Natural killer cell (primary cell): ENCODE data around the gene TFAP2D. TPM values are rescaled to one million over a fixed set of nuclear protein-coding genes. Genes with fewer than 3 reads are reported as not detected.

Experiments
- ATAC-seq, 3 donors: fragments of 150-1000 bp in 2 of 3; fragments of 200-7000 bp in 1 of 3; cut with Tn5 transposase; 1 replicate in 1 of 3; 2 replicates in 2 of 3; pipeline ENCODE4 v1.10.0; 2021; ENCODE audit warnings: mild to moderate bottlenecking in 2 of 3, moderate library complexity in 2 of 3
- DNase-seq, 2 donors: peaks; one replicate each; pipeline versions ENCODE4 v3.0.0 to v3.0.0-alpha.2; 2013 to 2021; ENCODE audit warnings: mixed read lengths in 1 of 2
- H3K27ac ChIP-seq: one replicate; pipeline ENCODE4 v1.5.1; 2013; ENCODE audit warnings: mild to moderate bottlenecking, low read length
- H3K27me3 ChIP-seq: one replicate; pipeline ENCODE4 v1.6.1; 2013; ENCODE audit warnings: low read length; ENCODE audit not compliant: control insufficient read depth, insufficient read depth
- H3K36me3 ChIP-seq: one replicate; pipeline ENCODE4 v1.6.1; 2013; ENCODE audit warnings: low read length; ENCODE audit not compliant: control insufficient read depth, insufficient read depth
- H3K4me1 ChIP-seq: one replicate; pipeline ENCODE4 v1.6.1; 2013; ENCODE audit warnings: low read length; ENCODE audit not compliant: control insufficient read depth, insufficient read depth
- H3K4me3 ChIP-seq: one replicate; pipeline ENCODE4 v1.5.1; 2013; ENCODE audit warnings: low read length
- H3K9me3 ChIP-seq: one replicate; pipeline ENCODE4 v1.6.1; 2013; ENCODE audit warnings: low read length; ENCODE audit not compliant: control insufficient read depth, insufficient read depth
- H3K27ac Mint-ChIP-seq, 2 donors: one replicate each; pipeline ENCODE4 v1.8.0; 2022; ENCODE audit warnings: mild to moderate bottlenecking in 2 of 2, mixed read lengths in 2 of 2, moderate library complexity in 1 of 2
- H3K27me3 Mint-ChIP-seq, 2 donors: one replicate each; pipeline ENCODE4 v1.8.0; 2022; ENCODE audit warnings: low read depth in 2 of 2, mixed read lengths in 2 of 2
- H3K36me3 Mint-ChIP-seq: one replicate; pipeline ENCODE4 v1.8.0; 2022; ENCODE audit warnings: mixed read lengths
- H3K4me1 Mint-ChIP-seq, 2 donors: one replicate each; pipeline ENCODE4 v1.8.0; 2022; ENCODE audit warnings: mixed read lengths in 2 of 2
- H3K4me3 Mint-ChIP-seq: one replicate; pipeline ENCODE4 v1.8.0; 2022; ENCODE audit warnings: mild to moderate bottlenecking, moderate library complexity, mixed read lengths
- H3K9me3 Mint-ChIP-seq, 2 donors: one replicate each; pipeline ENCODE4 v1.8.0; 2022; ENCODE audit warnings: mixed read lengths in 2 of 2
- WGBS: methylation state at CpG from one replicate; pipeline ENCODE4 v1.1.7; 2013; ENCODE audit warnings: missing lambda C conversion rate; ENCODE audit not compliant: insufficient coverage; 5-methylcytosine and 5-hydroxymethylcytosine counted together
- intact Hi-C: fragments of 100-400 bp; cut with micrococcal nuclease; formaldehyde crosslinking; loops from one replicate; pipeline ENCODE4 v1.14.2; 2022
- total RNA-seq, 4 donors: library from RNA; stranded (reverse); fragments of 120-200 nt in 1 of 4; gene quantifications; one replicate each; pipeline versions ENCODE4 v1.2.3 to v1.2.4, GENCODE V29; 2013 to 2022
- TF ChIP-seq, protein P1 (sequence below): fragments of 200-600 bp; IDR thresholded peaks from one replicate; pipeline ENCODE4 v1.8.0; 2022; ENCODE audit warnings: antibody characterized with exemption

Gene TFAP2D
- total RNA-seq, 3 donors from 2014 or later (not counting 1 experiment from before 2014, with no cell fraction given), result not detected

- no peaks in the 10 kb centered on the region for H3K36me3 Mint-ChIP-seq
- Histone ChIP-seq H3K4me1 (no peaks in the 10 kb centered on the region), H3K4me3 (no peak overlapping the region), H3K9me3 (no peaks in the 10 kb centered on the region), H3K36me3 (no peaks in the 10 kb centered on the region), H3K27ac (no peak overlapping the region), H3K27me3 (no peaks in the 10 kb centered on the region)
- no peak overlapping the region for H3K4me3 Mint-ChIP-seq
- ATAC-seq (no peak), DNase-seq (no peak)
- peaks cover 2% of the 10 kb centered on the region in 2 donors for H3K9me3 Mint-ChIP-seq
- H3K4me1 Mint-ChIP-seq, result no peaks in the 10 kb centered on the region
- intact Hi-C loops, result no loop called here
- no peak overlapping the region for H3K27ac Mint-ChIP-seq
- WGBS, result 87% methylated on average over 5 of the region's 5 CpGs
- TF ChIP-seq, protein P1, sequence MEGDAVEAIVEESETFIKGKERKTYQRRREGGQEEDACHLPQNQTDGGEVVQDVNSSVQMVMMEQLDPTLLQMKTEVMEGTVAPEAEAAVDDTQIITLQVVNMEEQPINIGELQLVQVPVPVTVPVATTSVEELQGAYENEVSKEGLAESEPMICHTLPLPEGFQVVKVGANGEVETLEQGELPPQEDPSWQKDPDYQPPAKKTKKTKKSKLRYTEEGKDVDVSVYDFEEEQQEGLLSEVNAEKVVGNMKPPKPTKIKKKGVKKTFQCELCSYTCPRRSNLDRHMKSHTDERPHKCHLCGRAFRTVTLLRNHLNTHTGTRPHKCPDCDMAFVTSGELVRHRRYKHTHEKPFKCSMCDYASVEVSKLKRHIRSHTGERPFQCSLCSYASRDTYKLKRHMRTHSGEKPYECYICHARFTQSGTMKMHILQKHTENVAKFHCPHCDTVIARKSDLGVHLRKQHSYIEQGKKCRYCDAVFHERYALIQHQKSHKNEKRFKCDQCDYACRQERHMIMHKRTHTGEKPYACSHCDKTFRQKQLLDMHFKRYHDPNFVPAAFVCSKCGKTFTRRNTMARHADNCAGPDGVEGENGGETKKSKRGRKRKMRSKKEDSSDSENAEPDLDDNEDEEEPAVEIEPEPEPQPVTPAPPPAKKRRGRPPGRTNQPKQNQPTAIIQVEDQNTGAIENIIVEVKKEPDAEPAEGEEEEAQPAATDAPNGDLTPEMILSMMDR, result no peak
- H3K27me3 Mint-ChIP-seq, result no peaks in the 10 kb centered on the region
Observed at GRCh38 chr6:50780382-50780781, 67.1 kb downstream of the TFAP2D start.

- no peaks in the 10 kb centered on the region for H3K36me3 ChIP-seq
- no peaks in the 10 kb centered on the region for H3K9me3 ChIP-seq
- no peak overlapping the region for H3K27ac ChIP-seq
- no peaks in the 10 kb centered on the region for H3K4me1 ChIP-seq
- Mint-ChIP-seq H3K27ac (no peak overlapping the region), H3K4me3 (no peak overlapping the region), H3K27me3 (no peaks in the 10 kb centered on the region), H3K36me3 (no peaks in the 10 kb centered on the region), H3K4me1 (no peaks in the 10 kb centered on the region), H3K9me3 (peaks cover 4% of the 10 kb centered on the region in 2 donors)
- ATAC-seq, result no peak
- H3K27me3 ChIP-seq, result no peaks in the 10 kb centered on the region
- no peak for DNase-seq
- TF ChIP-seq, protein P1, result no peak
- no CpG with 5 or more reads among the region's 1 CpG for WGBS
- intact Hi-C loops, result no loop called here
- H3K4me3 ChIP-seq, result no peak overlapping the region
Observed at GRCh38 chr6:50785921-50786320, 72.6 kb downstream of the TFAP2D start.

DNA sequence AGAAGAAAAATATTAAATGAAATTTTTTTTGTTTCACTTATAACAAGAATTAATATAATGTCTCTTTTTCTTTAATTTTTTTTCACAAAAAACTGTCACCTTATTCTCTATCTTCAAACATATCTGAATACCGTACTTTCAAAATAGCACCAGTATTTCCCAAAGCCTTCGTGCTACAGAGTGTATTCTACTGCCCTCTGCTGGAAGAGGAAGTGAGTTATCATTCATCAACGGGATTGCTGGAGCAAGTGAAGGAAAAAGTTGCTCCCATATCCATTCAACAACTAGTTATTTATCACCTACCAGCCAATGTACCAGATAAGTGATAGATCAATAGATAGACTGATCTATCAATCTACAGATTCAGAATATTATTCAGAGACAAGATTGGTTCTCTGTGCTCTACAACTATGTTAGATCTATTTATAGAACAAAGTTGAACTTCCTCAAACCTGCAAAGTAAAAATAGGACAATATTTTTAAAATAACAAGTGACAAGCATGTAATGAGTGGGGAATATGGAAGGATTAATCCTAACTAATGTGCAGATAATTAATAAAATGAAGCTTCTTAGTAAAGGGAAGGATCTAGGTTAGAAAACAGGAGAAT, 78.7 kb downstream of the TFAP2D start:
- no peaks in the 10 kb centered on the region for H3K36me3 Mint-ChIP-seq
- Histone ChIP-seq H3K4me3 (no peak overlapping the region), H3K36me3 (no peaks in the 10 kb centered on the region), H3K27me3 (no peaks in the 10 kb centered on the region), H3K4me1 (no peaks in the 10 kb centered on the region), H3K27ac (no peak overlapping the region), H3K9me3 (no peaks in the 10 kb centered on the region)
- intact Hi-C loops, result no loop called here
- TF ChIP-seq, protein P1, result no peak
- peaks cover 0 to 2% of the 10 kb centered on the region in 2 donors for H3K27me3 Mint-ChIP-seq
- ATAC-seq (no peak), DNase-seq (peak in 1 of 2 donors; percentile 3)
- H3K4me1 Mint-ChIP-seq, result no peaks in the 10 kb centered on the region
- no CpG with 5 or more reads among the region's 3 CpGs for WGBS
- peaks cover 4 to 11% of the 10 kb centered on the region in 2 donors for H3K9me3 Mint-ChIP-seq
- no peak overlapping the region for H3K4me3 Mint-ChIP-seq
- no peak overlapping the region for H3K27ac Mint-ChIP-seq

DNA sequence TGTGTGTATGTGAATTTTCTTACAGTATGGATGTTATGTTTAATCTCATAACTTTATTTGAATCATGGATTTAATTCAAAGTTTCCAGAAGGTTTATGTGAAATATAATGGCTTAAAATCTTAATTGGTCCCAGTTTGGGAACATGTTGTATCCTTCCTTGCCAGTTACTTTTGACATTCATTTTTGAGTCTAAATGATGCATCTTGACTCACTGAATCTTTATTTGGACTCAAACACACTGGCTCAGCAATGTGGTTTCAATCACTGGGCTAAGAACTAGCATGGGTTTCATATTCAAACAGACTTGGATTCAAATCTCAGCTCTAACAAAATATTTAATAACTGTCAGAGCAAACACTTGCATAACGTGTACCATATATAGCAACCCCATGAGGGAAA, 79.4 kb downstream of the TFAP2D start:
- WGBS, result no CpG with 5 or more reads among the region's 1 CpG
- no peaks in the 10 kb centered on the region for H3K4me1 ChIP-seq
- H3K4me1 Mint-ChIP-seq, result no peaks in the 10 kb centered on the region
- ATAC-seq (no peak), DNase-seq (no peak)
- no peaks in the 10 kb centered on the region for H3K9me3 ChIP-seq
- TF ChIP-seq, protein P1, result no peak
- peaks cover 2 to 7% of the 10 kb centered on the region in 2 donors for H3K9me3 Mint-ChIP-seq
- H3K36me3 Mint-ChIP-seq, result no peaks in the 10 kb centered on the region
- no peak overlapping the region for H3K4me3 Mint-ChIP-seq
- H3K27ac ChIP-seq, result no peak overlapping the region
- peaks cover 0 to 2% of the 10 kb centered on the region in 2 donors for H3K27me3 Mint-ChIP-seq
- H3K36me3 ChIP-seq, result no peaks in the 10 kb centered on the region
- intact Hi-C loops, result no loop called here
- no peak overlapping the region for H3K27ac Mint-ChIP-seq
- H3K4me3 ChIP-seq, result no peak overlapping the region
- no peaks in the 10 kb centered on the region for H3K27me3 ChIP-seq
